Astrocyte of the hippocampus (primary cell): Measurements from ENCODE around the gene BMPR1A.
"Not testable (repeated sequence)": the region's sequence is repeated elsewhere in the genome, so short reads cannot be mapped to it uniquely, and the experiment has no call there.

Experiments
- DNase-seq: peaks from one replicate; pipeline ENCODE4 v3.0.0; 2011; ENCODE audit warnings: low read depth, low spot score

The BMPR1A gene

GRCh38 chr10:86846088-86846487 lies 89.7 kb downstream of the BMPR1A start:
- DNase-seq, result no peak

- DNase-seq, result no peak
These were observed 92.3 kb downstream of the BMPR1A start for GRCh38 chr10:86848747-86849146.

GRCh38 chr10:86849181-86849894 lies 92.9 kb downstream of the BMPR1A start:
- no peak for DNase-seq

- DNase-seq, result no peak
These were observed 94.1 kb downstream of the BMPR1A start for GRCh38 chr10:86850481-86850880.

GRCh38 chr10:86851328-86852207 lies 95.1 kb downstream of the BMPR1A start:
- DNase-seq, result no peak

- DNase-seq, result not testable (repeated sequence)
These were observed 97.2 kb downstream of the BMPR1A start for GRCh38 chr10:86853582-86853981.

- no peak for DNase-seq
These were observed 99.1 kb downstream of the BMPR1A start for GRCh38 chr10:86855513-86855912.

- DNase-seq, result no peak
These were observed 99.7 kb downstream of the BMPR1A start for GRCh38 chr10:86856156-86856555.

- DNase-seq, result peak; percentile 65
These were observed 100.8 kb downstream of the BMPR1A start for GRCh38 chr10:86857128-86857721.

- DNase-seq, result no peak
These were observed 101.6 kb downstream of the BMPR1A start for GRCh38 chr10:86858011-86858410.

- DNase-seq, result no peak
These were observed 104.9 kb downstream of the BMPR1A start for GRCh38 chr10:86861351-86861750.

- DNase-seq, result no peak
These were observed 106.0 kb downstream of the BMPR1A start for GRCh38 chr10:86862373-86862772.

- DNase-seq, result no peak
These were observed 106.5 kb downstream of the BMPR1A start for GRCh38 chr10:86862786-86863483.

GRCh38 chr10:86863484-86863842 lies 107.0 kb downstream of the BMPR1A start:
- DNase-seq, result no peak

GRCh38 chr10:86865011-86865811 lies 108.8 kb downstream of the BMPR1A start:
- DNase-seq, result not testable (repeated sequence)

- no peak for DNase-seq
These were observed 110.7 kb downstream of the BMPR1A start for GRCh38 chr10:86867149-86867548.

GRCh38 chr10:86868353-86868752 lies 111.9 kb downstream of the BMPR1A start:
- DNase-seq, result peak; percentile 91

- DNase-seq, result no peak
These were observed 114.3 kb downstream of the BMPR1A start for GRCh38 chr10:86870679-86871078.

GRCh38 chr10:86871563-86872183 lies 115.3 kb downstream of the BMPR1A start:
- peak; percentile 49 for DNase-seq

- DNase-seq, result peak; percentile 49
These were observed 116.3 kb downstream of the BMPR1A start for GRCh38 chr10:86872757-86873156.

- DNase-seq, result no peak
These were observed 120.3 kb downstream of the BMPR1A start for GRCh38 chr10:86876748-86877147.
